BLaER1 (cell line): ENCODE measurements around the gene FAM120A.

Source experiments
- H3K27ac ChIP-seq: shearing (Covaris generic); formaldehyde crosslinking; 2 replicates; pipeline ENCODE4 v1.8.1; 2022
- H3K27me3 ChIP-seq: shearing (Covaris generic); formaldehyde crosslinking; 2 replicates; pipeline ENCODE4 v1.8.1; 2022
- H3K36me3 ChIP-seq: shearing (Covaris generic); formaldehyde crosslinking; 2 replicates; pipeline ENCODE4 v1.8.1; 2022
- H3K4me1 ChIP-seq: shearing (Covaris generic); formaldehyde crosslinking; 2 replicates; pipeline ENCODE4 v1.8.1; 2022
- H3K4me2 ChIP-seq: shearing (Covaris generic); formaldehyde crosslinking; 2 replicates; pipeline ENCODE4 v1.8.1; 2022
- H3K4me3 ChIP-seq: shearing (Covaris generic); formaldehyde crosslinking; 2 replicates; pipeline ENCODE4 v1.8.1; 2022
- H3K9ac ChIP-seq: shearing (Covaris generic); formaldehyde crosslinking; 2 replicates; pipeline ENCODE4 v1.8.1; 2022
- H3K9me3 ChIP-seq: shearing (Covaris generic); formaldehyde crosslinking; 2 replicates; pipeline ENCODE4 v1.8.1; 2022
- H4K20me1 ChIP-seq: shearing (Covaris generic); formaldehyde crosslinking; 2 replicates; pipeline ENCODE4 v1.8.1; 2022
- Cebpa-rat ChIP-seq: shearing (Covaris generic); IDR thresholded peaks from 2 replicates; pipeline ENCODE4 v1.8.1; 2022

FAM120A gene

DNA sequence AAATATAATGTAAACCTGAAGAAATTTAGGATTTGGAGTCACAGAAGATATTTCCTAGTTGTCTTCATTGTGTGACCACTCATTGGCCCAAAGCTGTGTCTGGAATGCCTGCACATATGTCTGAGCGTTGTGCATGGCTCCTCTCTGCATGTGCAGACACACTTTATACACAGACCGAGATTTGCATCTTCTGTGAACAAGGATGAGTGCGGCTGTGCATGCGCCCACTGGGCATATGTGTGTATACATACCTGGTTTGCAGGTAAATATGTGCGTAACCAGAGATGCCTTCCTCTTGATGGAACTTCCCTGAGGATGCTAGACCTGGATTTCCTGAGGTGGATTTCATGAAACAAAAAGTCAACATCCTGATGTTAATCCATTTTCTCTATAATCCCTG, 144.0 kb downstream of the FAM120A start:
- H3K4me1 ChIP-seq, result peaks cover 82% of the 10 kb centered on the region
- no peak overlapping the region for H3K4me2 ChIP-seq
- no peaks in the 10 kb centered on the region for H3K9me3 ChIP-seq
- H4K20me1 ChIP-seq, result peaks cover 100% of the 10 kb centered on the region
- no peaks in the 10 kb centered on the region for H3K27me3 ChIP-seq
- H3K9ac ChIP-seq, result no peak overlapping the region
- TF ChIP-seq Cebpa-rat, result no peak
- H3K27ac ChIP-seq, result no peak overlapping the region
- H3K4me3 ChIP-seq, result no peak overlapping the region
- H3K36me3 ChIP-seq, result no peaks in the 10 kb centered on the region; the same call in 1 of the 2 replicates

DNA sequence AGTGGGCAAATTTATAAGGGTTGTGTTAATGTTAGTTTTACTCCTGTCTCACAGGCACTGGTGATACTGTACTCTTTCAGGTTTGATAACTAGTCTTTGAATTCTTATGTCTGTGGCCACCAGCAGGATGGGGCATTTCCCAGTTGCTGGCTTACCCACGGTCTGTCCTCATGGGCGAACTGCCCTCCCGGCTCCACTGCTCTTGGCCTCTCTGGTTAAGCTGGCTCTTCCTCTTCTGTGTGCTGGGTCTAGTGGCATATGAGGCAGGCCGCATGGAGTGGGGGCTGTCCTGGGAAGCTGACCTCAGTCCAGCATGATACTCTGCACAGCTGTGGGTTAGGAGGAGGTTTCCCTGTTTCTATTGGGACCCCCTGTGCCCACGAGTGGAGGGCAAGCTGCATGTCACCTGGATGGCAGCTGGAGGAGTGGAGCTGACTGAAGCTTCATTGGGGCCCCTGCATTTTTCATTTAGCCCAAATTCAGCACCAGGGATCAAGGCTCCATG, 144.4 kb downstream of the FAM120A start:
- Histone ChIP-seq H3K4me2 (peak overlapping the region; percentile 60), H3K27me3 (no peaks in the 10 kb centered on the region), H3K36me3 (no peaks in the 10 kb centered on the region; the same call in 1 of the 2 replicates), H4K20me1 (peaks cover 100% of the 10 kb centered on the region), H3K4me1 (peaks cover 82% of the 10 kb centered on the region), H3K27ac (no peak overlapping the region), H3K9me3 (no peaks in the 10 kb centered on the region), H3K4me3 (no peak overlapping the region), H3K9ac (no peak overlapping the region)
- TF ChIP-seq Cebpa-rat, result no peak

DNA sequence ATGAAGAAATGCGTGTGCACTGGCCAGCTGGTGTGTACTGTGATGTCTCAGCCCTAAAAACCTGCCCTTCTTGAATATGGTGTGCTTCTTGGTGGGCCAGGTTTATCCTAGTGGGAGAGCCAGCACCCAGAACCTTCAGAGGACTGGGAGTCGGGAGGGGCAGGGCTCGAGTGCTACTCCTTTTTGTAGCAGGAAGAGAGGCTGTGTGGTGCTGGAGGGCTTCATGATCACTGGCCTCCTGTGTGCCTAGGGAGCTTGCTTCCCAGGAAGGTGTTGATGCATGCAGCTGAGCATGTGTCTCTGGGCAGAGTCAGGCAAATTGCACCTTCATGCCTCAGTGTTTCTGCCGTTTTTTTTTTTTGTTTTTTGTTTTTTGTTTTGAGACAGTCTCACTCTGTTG, 144.9 kb downstream of the FAM120A start:
- Histone ChIP-seq H3K27ac (no peak overlapping the region), H4K20me1 (peaks cover 100% of the 10 kb centered on the region), H3K9ac (no peak overlapping the region), H3K4me3 (no peak overlapping the region), H3K9me3 (no peaks in the 10 kb centered on the region), H3K4me2 (peak overlapping the region; percentile 60), H3K36me3 (no peaks in the 10 kb centered on the region; the same call in 1 of the 2 replicates), H3K27me3 (no peaks in the 10 kb centered on the region), H3K4me1 (peaks cover 82% of the 10 kb centered on the region)
- TF ChIP-seq Cebpa-rat, result no peak

DNA sequence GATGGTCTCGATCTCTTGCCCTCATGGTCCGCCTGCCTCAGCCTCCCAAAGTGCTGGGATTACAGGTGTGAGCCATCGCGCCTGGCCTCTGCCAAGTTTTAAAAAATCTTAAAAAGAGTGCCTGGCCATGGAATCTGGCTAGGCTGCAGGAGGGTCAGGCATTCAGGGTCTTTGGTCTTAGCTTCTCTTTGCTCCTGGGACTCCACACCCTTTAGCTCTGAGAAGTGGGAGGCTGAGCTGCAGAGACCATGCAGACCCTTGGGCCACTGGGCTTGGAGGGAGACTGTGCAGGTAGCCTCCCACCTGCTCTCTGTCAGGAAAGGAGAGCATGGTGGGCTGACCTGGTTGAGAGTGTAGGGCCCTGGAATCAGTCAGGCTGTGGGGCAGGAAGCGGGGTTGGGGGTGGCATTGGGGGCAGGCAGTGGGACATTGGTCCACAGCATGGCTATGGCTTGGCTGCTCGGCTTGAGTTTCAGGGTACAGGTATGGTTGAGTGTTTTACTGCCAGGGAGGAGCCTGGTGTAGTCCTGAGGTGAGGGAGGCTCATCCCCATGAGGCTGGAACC, 145.7 kb downstream of the FAM120A start:
- no peak overlapping the region for H3K4me3 ChIP-seq
- peaks cover 82% of the 10 kb centered on the region for H3K4me1 ChIP-seq
- peak overlapping the region; percentile 60 for H3K4me2 ChIP-seq
- peak overlapping the region; percentile 66 for H3K27ac ChIP-seq
- H4K20me1 ChIP-seq, result peaks cover 100% of the 10 kb centered on the region
- no peak overlapping the region for H3K9ac ChIP-seq
- no peak for TF ChIP-seq Cebpa-rat
- H3K27me3 ChIP-seq, result no peaks in the 10 kb centered on the region
- H3K36me3 ChIP-seq, result no peaks in the 10 kb centered on the region; the same call in 1 of the 2 replicates
- H3K9me3 ChIP-seq, result no peaks in the 10 kb centered on the region

DNA sequence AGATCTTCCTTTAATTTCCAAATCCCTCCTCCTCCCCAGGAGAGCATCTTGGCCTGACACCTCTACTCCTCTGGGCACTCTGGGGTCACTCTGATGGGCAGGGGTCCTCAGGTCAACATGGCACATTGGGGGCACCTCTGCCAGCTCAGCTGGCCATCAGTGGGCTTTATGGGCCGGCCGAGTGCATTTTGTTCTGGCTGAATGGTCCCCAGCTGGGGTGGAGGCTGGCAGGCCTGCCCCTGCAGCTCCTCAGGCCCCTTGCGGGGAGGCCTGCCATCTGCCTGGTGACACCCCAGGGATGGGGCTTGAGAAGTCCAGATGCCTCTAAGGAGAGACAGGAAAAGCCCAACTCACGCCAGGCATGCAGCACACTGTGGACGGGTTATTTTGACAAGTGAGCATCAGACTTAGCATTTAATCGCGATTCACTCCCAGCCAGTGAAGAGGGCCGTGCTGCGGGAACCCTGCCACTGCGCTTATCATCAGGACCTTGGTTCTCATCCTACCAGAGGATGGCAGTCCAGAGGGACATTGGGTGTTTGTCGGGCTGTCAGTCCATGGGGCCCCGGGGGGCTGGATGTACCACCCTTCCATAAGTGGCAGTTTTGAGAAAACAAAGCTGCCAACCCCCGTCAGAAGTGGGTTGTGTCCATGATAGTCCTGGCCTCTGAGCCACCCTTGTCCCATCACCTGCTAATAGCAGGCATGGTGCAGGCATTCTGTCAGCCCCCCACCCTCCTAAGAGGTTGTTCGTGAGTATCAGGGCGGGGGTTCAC, 146.6 kb downstream of the FAM120A start:
- Histone ChIP-seq H3K4me2 (peak overlapping the region; percentile 60), H3K27ac (peak overlapping the region; percentile 66), H4K20me1 (peaks cover 100% of the 10 kb centered on the region), H3K4me1 (peaks cover 83% of the 10 kb centered on the region), H3K27me3 (no peaks in the 10 kb centered on the region), H3K4me3 (no peak overlapping the region), H3K36me3 (peaks cover 5% of the 10 kb centered on the region; the same call in 1 of the 2 replicates), H3K9me3 (no peaks in the 10 kb centered on the region), H3K9ac (peak overlapping the region; percentile 43)
- TF ChIP-seq Cebpa-rat, result no peak

DNA sequence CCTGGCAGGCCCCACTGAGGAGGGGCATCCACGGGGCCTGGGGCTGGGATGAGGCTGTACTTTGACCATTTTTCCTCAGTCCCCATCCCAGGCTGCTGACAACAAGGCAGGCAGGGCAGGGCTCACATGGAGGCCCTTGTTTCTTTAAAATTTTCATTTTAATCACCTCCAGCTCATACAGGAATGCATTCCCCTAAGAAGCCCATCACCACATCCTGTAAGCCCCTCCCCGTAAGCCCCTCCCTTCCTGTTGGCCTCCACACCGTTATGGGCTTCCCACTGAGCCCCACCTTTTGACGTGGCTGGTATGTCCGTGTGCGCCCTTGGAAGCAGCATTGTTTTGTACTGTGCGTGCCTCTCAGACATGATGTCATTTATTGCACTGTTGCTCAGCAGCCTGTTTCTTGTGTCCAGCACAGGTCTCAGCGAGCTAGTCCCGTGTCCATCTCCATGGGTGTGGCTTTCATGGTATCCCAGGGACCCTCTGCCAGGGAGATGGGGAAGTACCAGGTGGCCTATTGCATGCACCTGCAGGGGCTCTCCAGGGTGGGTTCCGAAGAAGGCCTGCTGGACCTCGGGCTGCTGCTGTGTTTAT, 147.3 kb downstream of the FAM120A start:
- Histone ChIP-seq H3K4me2 (peak overlapping the region; percentile 60), H3K9ac (peak overlapping the region; percentile 43; the same call in 1 of the 2 replicates), H3K4me1 (peaks cover 83% of the 10 kb centered on the region), H3K27me3 (no peaks in the 10 kb centered on the region), H3K4me3 (no peak overlapping the region), H3K36me3 (peaks cover 12% of the 10 kb centered on the region), H3K9me3 (no peaks in the 10 kb centered on the region), H4K20me1 (peaks cover 100% of the 10 kb centered on the region), H3K27ac (peak overlapping the region; percentile 66)
- TF ChIP-seq Cebpa-rat, result no peak

DNA sequence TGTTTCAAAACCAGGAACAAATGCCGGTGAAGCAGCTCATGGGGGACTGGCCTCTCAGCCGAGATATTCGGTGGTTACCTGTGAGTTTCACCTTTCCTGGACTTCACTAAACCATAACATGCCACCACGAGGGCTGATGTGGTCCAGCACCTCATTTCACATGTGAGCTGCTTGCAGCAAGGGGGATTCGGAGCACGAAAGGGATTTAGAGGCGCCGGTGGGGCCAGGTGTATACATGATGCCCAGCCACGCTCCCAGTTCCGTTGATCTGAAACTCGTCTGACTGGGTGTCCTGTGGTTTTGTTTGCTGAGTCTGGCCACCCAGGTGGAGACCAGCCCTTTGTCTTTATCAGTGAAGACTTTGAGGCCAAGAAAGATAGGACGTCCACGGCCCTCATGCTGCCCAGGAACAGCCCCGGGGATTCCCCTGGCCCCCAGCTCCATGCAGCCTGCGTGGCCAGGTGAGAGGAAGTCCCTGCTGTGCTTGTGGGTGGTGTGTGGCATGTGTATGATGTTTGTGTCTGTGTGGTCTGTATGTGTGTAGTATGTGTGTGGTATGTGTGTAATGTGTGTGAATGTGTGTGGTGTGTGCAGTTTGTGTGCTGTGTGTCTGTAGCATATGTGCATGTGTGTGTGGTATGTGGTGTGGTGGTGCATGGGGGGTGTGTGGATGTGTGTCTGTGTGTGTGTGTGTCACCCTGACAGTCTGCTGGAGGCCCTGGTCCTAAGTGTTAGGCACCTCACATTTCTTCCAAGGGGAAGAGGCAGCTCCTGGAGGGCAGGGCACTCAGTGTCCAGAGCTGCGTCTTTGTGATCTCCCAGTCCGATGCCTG, 148.3 kb downstream of the FAM120A start:
- H3K36me3 ChIP-seq, result peaks cover 16% of the 10 kb centered on the region
- no peaks in the 10 kb centered on the region for H3K27me3 ChIP-seq
- peak overlapping the region; percentile 81 for H3K4me2 ChIP-seq
- H4K20me1 ChIP-seq, result peaks cover 93% of the 10 kb centered on the region
- peaks cover 72% of the 10 kb centered on the region for H3K4me1 ChIP-seq
- peak overlapping the region; percentile 59; the same call in 1 of the 2 replicates for H3K27ac ChIP-seq
- no peak overlapping the region for H3K9ac ChIP-seq
- H3K9me3 ChIP-seq, result peaks cover 4% of the 10 kb centered on the region; the same call in 1 of the 2 replicates
- no peak overlapping the region for H3K4me3 ChIP-seq
- no peak for TF ChIP-seq Cebpa-rat

DNA sequence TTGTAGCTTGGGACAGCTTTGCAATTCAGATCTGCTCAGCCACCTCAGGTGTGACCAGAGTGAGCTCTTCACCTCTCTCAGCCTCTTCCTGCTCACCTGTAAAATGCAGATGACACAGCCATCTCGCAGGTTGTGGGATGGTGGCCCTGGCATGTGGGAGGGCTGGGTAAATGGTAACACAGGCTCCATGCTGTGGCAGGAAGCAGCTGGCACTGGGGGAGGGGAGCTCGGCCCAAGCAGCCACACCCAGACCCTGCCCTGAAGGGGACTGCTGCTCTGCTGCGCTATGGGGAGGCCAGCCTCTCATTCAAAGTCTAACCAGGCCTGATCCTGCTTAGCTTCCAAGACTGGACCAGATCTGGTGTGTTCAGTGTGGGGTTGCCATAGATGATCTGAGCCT, 149.0 kb downstream of the FAM120A start:
- 0 out of 2 replicates have a peak overlapping the region, but pooled peaks have one; percentile 15 for H3K9ac ChIP-seq
- H3K4me1 ChIP-seq, result peaks cover 72% of the 10 kb centered on the region
- no peaks in the 10 kb centered on the region for H3K27me3 ChIP-seq
- H4K20me1 ChIP-seq, result peaks cover 86% of the 10 kb centered on the region
- peak overlapping the region; percentile 59; the same call in 1 of the 2 replicates for H3K27ac ChIP-seq
- TF ChIP-seq Cebpa-rat, result no peak
- H3K36me3 ChIP-seq, result peaks cover 22% of the 10 kb centered on the region
- peak overlapping the region; percentile 81 for H3K4me2 ChIP-seq
- no peak overlapping the region for H3K4me3 ChIP-seq
- H3K9me3 ChIP-seq, result peaks cover 11% of the 10 kb centered on the region

DNA sequence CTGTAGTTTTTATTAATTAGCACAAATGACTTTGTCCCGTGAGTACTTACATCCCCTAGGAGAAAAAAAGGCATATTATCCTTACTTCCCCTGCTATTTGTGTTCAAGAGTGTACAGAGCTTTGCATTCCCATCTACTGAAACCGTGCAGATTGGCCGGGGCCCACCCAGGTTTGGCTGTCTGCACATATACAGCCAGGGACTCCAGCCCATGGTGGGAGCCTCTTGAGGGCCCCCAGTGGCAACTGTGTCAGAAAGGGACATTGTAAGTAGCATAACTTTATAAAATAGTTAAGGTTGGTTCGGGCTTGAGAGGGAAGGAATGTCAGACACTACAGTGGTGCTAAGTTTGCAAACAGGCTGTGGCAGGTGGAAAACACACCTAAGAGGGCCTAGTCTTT, 149.6 kb downstream of the FAM120A start:
- H3K27ac ChIP-seq, result 0 out of 2 replicates have a peak overlapping the region, but pooled peaks have one; percentile 37
- peak overlapping the region; percentile 81 for H3K4me2 ChIP-seq
- H3K9ac ChIP-seq, result 0 out of 2 replicates have a peak overlapping the region, but pooled peaks have one; percentile 15
- no peak overlapping the region for H3K4me3 ChIP-seq
- H4K20me1 ChIP-seq, result peaks cover 83% of the 10 kb centered on the region
- peaks cover 26% of the 10 kb centered on the region for H3K36me3 ChIP-seq
- no peak for TF ChIP-seq Cebpa-rat
- H3K9me3 ChIP-seq, result peaks cover 17% of the 10 kb centered on the region
- peaks cover 69% of the 10 kb centered on the region for H3K4me1 ChIP-seq
- H3K27me3 ChIP-seq, result no peaks in the 10 kb centered on the region
